Caco-2 (cell line): Measurements from ENCODE around the gene AFAP1L1. TPM values are rescaled to one million over a fixed set of nuclear protein-coding genes. Genes with fewer than 3 reads are reported as not detected.

Experiments
- BruUV-seq: library from RNA; stranded (reverse); fragments of 400-500 nt; replicated peaks from 2 replicates; lab custom pipeline; 2021; lab: Mats Ljungman, UMichigan
- CTCF ChIA-PET: fragments of 300-600 bp; sonication (Branson Sonifier 250); formaldehyde crosslinking; loops from one replicate; lab custom pipeline; 2022; ENCODE audit warnings: antibody characterized with exemption; lab: Charles Lee
- POLR2A ChIA-PET: fragments of 300-600 bp; sonication (Branson Sonifier 250); formaldehyde crosslinking; loops from one replicate; lab custom pipeline; 2022; ENCODE audit warnings: antibody characterized with exemption; lab: Charles Lee
- DNase-seq, 2 experiments: peaks; one replicate each; pipeline versions ENCODE4 v3.0.0 to v3.0.0-alpha.2; 2020 to 2022
- H3K27me3 ChIP-seq: replicated peaks from 2 replicates; pipeline ENCODE4 v1.6.0; 2011; ENCODE audit warnings: low read length; ENCODE audit not compliant: control insufficient read depth, insufficient read depth
- H3K36me3 ChIP-seq: 2 replicates; pipeline ENCODE4 v1.5.1; 2011; ENCODE audit warnings: low read length; ENCODE audit not compliant: control insufficient read depth, insufficient read depth
- H3K4me1 ChIP-seq: fragments of 250-450 bp; sonication (Bioruptor Pico); 2 replicates; pipeline ENCODE4 v1.5.1; 2020; ENCODE audit warnings: mild to moderate bottlenecking
- H3K4me3 ChIP-seq: 2 replicates; pipeline ENCODE4 v1.5.1; 2011; ENCODE audit warnings: low read depth, mild to moderate bottlenecking, control low read depth, low read length
- H3K9me3 ChIP-seq: fragments of 250-450 bp; sonication (Bioruptor Pico); 2 replicates; pipeline ENCODE4 v1.5.1; 2020; ENCODE audit warnings: mild to moderate bottlenecking, moderate library complexity
- H3K27ac Mint-ChIP-seq: one replicate; pipeline ENCODE4 v1.8.0; 2022; ENCODE audit warnings: mixed read lengths; ENCODE audit not compliant: unreplicated experiment
- H3K27me3 Mint-ChIP-seq: one replicate; pipeline ENCODE4 v1.8.0; 2022; ENCODE audit warnings: mixed read lengths; ENCODE audit not compliant: insufficient read depth, unreplicated experiment
- H3K36me3 Mint-ChIP-seq: one replicate; pipeline ENCODE4 v1.8.0; 2022; ENCODE audit warnings: mild to moderate bottlenecking, mixed read lengths; ENCODE audit not compliant: insufficient read depth, unreplicated experiment
- H3K4me1 Mint-ChIP-seq: one replicate; pipeline ENCODE4 v1.8.0; 2022; ENCODE audit warnings: low read depth, mixed read lengths; ENCODE audit not compliant: unreplicated experiment
- H3K4me3 Mint-ChIP-seq: one replicate; pipeline ENCODE4 v1.8.0; 2022; ENCODE audit warnings: mild to moderate bottlenecking, moderate library complexity, mixed read lengths; ENCODE audit not compliant: unreplicated experiment
- H3K9me3 Mint-ChIP-seq: one replicate; pipeline ENCODE4 v1.8.0; 2022; ENCODE audit warnings: mixed read lengths; ENCODE audit not compliant: unreplicated experiment
- CTCF ChIP-seq, 2 experiments: fragments of 200-600 bp in 1 of 2; IDR thresholded peaks; 1 replicate in 1 of 2; 2 replicates in 1 of 2; pipeline versions ENCODE4 v1.5.1 to v1.8.0; 2011 to 2022; ENCODE audit warnings: antibody characterized with exemption in 1 of 2, control low read depth in 1 of 2, inconsistent platforms in 1 of 2, low read depth in 1 of 2, low read length in 1 of 2, mild to moderate bottlenecking in 1 of 2, moderate library complexity in 1 of 2; ENCODE audit not compliant: insufficient read depth in 1 of 2, severe bottlenecking in 1 of 2, unreplicated experiment in 1 of 2
- intact Hi-C: fragments of 100-400 bp; cut with micrococcal nuclease; formaldehyde crosslinking; loops from one replicate; pipeline ENCODE4 v1.10.0; 2022; ENCODE audit not compliant: unreplicated experiment
- total RNA-seq: library from RNA; stranded (reverse); gene quantifications from 2 replicates; pipeline ENCODE4 v1.2.3, GENCODE V29; 2022

The AFAP1L1 gene
- total RNA-seq, 1 experiment from 2014 or later: 0.45 TPM

GRCh38 chr5:149364719-149365118, 93.1 kb downstream of the AFAP1L1 start:
- Mint-ChIP-seq H3K27ac (no peak overlapping the region), H3K4me1 (no peaks in the 10 kb centered on the region), H3K4me3 (no peak overlapping the region), H3K27me3 (no peaks in the 10 kb centered on the region), H3K9me3 (no peaks in the 10 kb centered on the region), H3K36me3 (no peaks in the 10 kb centered on the region)
- Histone ChIP-seq H3K4me1 (peaks cover 4% of the 10 kb centered on the region; the same call in 1 of the 2 replicates), H3K4me3 (no peak overlapping the region), H3K27me3 (no peaks in the 10 kb centered on the region), H3K36me3 (no peaks in the 10 kb centered on the region), H3K9me3 (no peaks in the 10 kb centered on the region)
- no TSS peak for BruUV-seq
- no peak for DNase-seq
- no peak for TF ChIP-seq CTCF (IDR thresholded peaks at IDR 0.05; ENCODE audit: insufficient read depth in 1 of 2, low read depth in 1 of 2, low read length in 1 of 2, severe bottlenecking in 1 of 2, unreplicated experiment in 1 of 2)
- CTCF ChIA-PET: no interaction called here
- POLR2A ChIA-PET: no interaction called here
- intact Hi-C loops: no loop called here

- H3K4me3 ChIP-seq: no peak overlapping the region
- CTCF ChIA-PET: interaction anchor here (0.9 to 2.7 kb wide), 4 partner anchors 7 to 51 kb away, joined by 4 to 40 read pairs (median 4); partner anchors contain the start of gene PCYOX1L
- no peak for TF ChIP-seq CTCF (IDR thresholded peaks at IDR 0.05; ENCODE audit: insufficient read depth in 1 of 2, low read depth in 1 of 2, low read length in 1 of 2, severe bottlenecking in 1 of 2, unreplicated experiment in 1 of 2)
- H3K27me3 ChIP-seq: no peaks in the 10 kb centered on the region
- POLR2A ChIA-PET: no interaction called here
- peaks cover 4% of the 10 kb centered on the region; the same call in 1 of the 2 replicates for H3K4me1 ChIP-seq
- no peak for DNase-seq
- no peaks in the 10 kb centered on the region for H3K9me3 ChIP-seq
- no peaks in the 10 kb centered on the region for H3K4me1 Mint-ChIP-seq
- no TSS peak for BruUV-seq
- no peaks in the 10 kb centered on the region for H3K27me3 Mint-ChIP-seq
- H3K4me3 Mint-ChIP-seq: no peak overlapping the region
- intact Hi-C loops: no loop called here
- H3K27ac Mint-ChIP-seq: no peak overlapping the region
- no peaks in the 10 kb centered on the region for H3K36me3 Mint-ChIP-seq
- no peaks in the 10 kb centered on the region for H3K9me3 Mint-ChIP-seq
- no peaks in the 10 kb centered on the region for H3K36me3 ChIP-seq
Observed at GRCh38 chr5:149365418-149365817, 93.8 kb downstream of the AFAP1L1 start.

GRCh38 chr5:149366169-149366729, 94.6 kb downstream of the AFAP1L1 start:
- Histone ChIP-seq H3K27me3 (no peaks in the 10 kb centered on the region), H3K9me3 (no peaks in the 10 kb centered on the region), H3K4me1 (peaks cover 4% of the 10 kb centered on the region; the same call in 1 of the 2 replicates), H3K4me3 (no peak overlapping the region), H3K36me3 (no peaks in the 10 kb centered on the region)
- no peaks in the 10 kb centered on the region for H3K4me1 Mint-ChIP-seq
- H3K36me3 Mint-ChIP-seq: no peaks in the 10 kb centered on the region
- intact Hi-C loops: no loop called here
- H3K9me3 Mint-ChIP-seq: no peaks in the 10 kb centered on the region
- H3K4me3 Mint-ChIP-seq: no peak overlapping the region
- no peaks in the 10 kb centered on the region for H3K27me3 Mint-ChIP-seq
- CTCF ChIA-PET: interaction anchor here (0.9 to 2.9 kb wide), 7 partner anchors 8 to 52 kb away, joined by 4 to 40 read pairs (median 4); partner anchors contain the start of genes GRPEL2 and PCYOX1L
- no peak for DNase-seq
- POLR2A ChIA-PET: no interaction called here
- no peak overlapping the region for H3K27ac Mint-ChIP-seq
- TF ChIP-seq CTCF (IDR thresholded peaks at IDR 0.05; ENCODE audit: insufficient read depth in 1 of 2, low read depth in 1 of 2, low read length in 1 of 2, severe bottlenecking in 1 of 2, unreplicated experiment in 1 of 2): no peak
- no TSS peak for BruUV-seq
